HG03442 (cell line): ENCODE measurements around the gene MAP2K2.
A peak's percentile ranks its signal among the peaks of the same experiment; 100 is the strongest.

Experiments used
- ATAC-seq: cut with Tn5 transposase; IDR thresholded peaks from one replicate; pipeline ENCODE4 v1.9.1; 2021; ENCODE audit warnings: mild to moderate bottlenecking, moderate library complexity; ENCODE audit not compliant: unreplicated experiment

The MAP2K2 gene

DNA sequence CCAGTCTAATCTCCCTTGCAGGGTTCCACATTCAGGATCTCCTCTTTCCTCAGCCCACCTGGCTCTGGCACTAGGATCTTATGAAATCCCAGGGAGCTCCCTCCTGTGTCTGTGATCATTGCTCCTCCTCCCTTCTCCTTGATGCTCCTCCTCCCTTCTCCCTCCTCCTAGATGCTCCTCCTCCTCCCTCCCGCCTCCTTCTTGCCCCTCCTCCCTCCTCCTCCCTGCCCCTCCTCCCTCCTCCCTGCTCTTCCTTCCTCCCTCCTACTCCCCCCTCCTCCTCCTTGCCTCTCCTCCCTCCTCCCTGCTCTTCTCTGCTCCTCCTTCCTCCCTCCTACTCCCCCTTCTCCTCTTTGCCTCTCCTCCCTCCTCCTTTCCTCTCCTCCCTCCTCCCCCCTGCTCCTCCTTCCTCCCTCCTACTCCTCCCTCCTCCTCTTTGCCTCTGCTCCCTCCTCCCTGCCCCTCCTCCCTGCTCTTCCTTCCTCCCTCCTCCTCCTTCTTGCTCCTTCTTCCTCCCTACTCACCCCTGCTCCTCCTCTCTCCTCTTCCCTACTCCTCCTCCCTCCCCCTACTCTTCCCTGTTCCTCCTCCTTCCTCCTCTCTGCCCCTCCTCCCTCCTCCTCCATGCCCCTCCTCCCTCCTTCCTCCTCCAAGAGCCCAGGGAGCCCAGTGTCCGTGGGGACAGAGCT, 42.3 kb downstream of the MAP2K2 start:
- no peak for ATAC-seq

DNA sequence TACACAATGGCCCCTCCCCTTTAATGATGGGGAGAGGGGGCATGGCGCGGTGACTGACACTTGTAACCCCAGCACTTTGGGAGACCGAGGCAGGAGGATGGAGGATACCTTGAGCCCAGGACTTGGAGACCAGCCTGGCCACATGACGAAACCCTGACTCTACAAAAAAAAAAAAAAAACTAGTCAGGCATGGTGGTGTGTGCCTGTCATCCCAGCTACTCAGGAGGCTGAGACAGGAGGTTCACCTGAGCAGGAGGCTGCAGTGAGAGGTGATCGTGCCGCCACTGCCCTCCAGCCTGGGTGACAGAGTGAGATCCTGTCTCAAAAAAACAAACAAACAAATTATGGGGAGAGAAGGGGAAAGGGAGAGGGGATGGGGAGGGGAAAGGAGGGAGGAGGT, 43.4 kb downstream of the MAP2K2 start:
- ATAC-seq = no peak

DNA sequence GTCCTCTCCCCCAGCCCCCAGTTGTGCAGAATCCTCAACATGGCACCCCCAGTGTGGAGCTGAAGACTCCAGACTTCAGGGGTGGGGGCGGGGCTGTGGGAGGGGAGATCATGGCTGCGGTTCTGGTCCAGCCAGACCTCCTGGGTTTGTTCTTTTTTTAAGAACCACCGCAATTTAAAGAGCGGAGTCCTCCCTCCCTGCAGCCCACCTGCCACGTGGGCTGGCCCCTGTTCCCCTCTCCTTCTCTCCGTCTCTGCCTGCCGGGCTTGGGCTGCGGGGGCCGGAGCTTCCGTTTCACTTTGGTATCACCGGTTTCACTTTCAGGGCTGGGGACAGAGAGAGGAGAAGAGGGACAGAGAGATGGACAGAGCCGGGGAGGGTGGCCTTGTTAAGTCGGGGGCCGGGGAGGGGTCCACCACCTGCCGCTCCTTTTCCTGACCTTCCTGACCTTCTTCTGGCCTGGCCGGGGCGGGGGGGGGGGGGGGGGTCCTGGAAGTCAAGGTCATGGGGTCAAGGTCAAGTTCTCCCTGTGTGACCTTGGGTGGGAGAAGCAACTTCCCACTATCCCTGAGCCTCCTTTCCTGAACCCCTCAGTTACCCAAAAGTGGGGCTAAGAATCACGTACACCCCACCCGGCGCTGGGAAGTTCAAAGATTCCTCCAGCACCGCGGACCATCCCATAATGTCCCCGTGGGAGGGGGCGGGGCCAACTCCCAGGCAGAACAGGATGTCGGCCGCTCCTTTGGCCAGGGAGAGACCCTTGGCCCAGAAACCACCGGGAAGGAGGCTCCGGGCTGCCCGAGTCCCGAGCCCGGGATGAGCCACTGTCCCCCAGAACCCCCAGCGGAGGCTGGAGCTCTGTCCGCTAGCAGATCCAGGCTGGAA, 45.9 kb downstream of the MAP2K2 start:
- ATAC-seq = no peak

DNA sequence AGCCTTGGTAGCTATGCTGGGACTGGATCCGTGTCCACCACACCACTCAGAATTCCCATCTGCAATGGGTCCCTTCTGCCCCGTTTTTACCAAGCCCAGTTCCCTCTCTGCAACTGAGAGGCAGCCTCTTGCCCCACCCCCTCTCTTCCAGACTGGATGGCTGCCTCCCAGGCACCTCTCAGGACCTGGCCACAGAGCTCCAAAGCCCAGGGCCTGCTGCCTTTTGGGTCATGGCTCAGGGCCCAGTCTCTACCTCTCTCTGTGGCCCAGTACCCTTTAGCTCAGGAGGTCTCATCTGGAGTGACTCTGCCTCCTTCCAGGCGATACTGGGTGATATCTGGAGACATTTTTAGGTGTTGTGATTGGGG, 46.9 kb downstream of the MAP2K2 start:
- no peak for ATAC-seq

DNA sequence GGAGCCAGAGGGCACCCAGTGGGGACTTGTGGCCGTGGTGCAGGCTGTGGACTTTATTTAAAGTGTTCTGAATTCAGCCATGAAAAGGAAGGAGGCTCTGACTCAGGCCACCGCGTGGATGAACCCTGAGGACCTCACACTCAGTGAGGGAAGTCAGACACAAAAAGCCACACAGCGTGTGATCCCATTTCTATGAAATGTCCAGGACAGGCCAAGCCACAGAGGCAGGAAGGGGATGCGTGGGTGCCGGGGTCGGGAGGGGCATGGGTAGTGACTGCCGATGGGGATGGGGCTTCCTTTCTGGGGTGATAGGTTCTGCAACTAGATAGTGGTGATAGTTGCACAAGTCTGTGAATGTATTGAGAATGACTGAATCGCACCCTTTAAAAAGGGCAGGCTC, 48.5 kb downstream of the MAP2K2 start:
- ATAC-seq = no peak

DNA sequence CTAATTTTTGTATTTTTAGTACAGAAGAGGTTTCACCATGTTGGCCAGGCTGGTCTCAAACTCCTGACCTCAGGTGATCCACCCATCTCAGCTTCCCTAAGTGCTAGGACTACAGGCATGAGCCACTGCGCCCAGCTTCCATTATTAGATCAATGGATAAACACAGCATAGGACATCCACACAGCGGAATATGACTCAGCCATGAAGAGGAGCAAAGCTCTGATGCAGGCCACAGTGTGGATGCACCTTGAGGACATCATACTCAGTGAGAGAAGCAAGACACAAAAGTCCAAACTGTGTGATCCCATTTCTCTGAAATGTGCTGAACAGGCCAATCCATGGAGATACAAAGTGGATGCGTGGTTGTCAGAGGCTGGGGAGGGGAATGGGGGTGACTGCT, 52.3 kb downstream of the MAP2K2 start:
- ATAC-seq = no peak

DNA sequence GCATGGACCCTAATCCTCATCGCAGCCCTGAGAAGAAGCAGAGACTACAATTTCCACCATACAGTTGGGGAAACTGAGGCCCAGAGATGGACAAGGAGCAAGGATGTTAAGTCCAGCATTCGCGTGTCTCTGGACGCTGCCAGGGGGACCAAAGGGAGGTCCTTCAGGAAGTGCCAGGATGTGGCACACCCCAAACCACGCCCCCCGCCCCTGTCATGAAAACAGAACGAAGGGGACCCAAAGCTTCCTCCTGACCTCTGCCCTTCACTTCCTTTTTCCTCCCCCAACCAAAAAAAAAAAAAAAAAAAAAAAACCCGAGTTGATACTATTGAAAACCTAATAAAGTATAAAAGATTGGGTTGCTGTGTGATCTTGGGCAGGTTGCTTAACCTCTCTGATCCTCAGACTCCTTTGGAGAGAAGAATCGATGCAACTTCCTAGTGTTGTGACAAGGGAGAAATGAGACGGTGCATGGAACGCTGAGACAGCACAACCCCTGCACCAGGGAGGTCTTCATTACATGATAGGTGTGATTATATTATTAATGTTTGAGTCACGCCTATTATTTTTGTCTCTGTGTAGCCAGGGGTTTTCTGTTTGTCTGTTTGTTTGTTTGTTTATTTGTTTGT, 54.5 kb downstream of the MAP2K2 start:
- ATAC-seq = no peak

DNA sequence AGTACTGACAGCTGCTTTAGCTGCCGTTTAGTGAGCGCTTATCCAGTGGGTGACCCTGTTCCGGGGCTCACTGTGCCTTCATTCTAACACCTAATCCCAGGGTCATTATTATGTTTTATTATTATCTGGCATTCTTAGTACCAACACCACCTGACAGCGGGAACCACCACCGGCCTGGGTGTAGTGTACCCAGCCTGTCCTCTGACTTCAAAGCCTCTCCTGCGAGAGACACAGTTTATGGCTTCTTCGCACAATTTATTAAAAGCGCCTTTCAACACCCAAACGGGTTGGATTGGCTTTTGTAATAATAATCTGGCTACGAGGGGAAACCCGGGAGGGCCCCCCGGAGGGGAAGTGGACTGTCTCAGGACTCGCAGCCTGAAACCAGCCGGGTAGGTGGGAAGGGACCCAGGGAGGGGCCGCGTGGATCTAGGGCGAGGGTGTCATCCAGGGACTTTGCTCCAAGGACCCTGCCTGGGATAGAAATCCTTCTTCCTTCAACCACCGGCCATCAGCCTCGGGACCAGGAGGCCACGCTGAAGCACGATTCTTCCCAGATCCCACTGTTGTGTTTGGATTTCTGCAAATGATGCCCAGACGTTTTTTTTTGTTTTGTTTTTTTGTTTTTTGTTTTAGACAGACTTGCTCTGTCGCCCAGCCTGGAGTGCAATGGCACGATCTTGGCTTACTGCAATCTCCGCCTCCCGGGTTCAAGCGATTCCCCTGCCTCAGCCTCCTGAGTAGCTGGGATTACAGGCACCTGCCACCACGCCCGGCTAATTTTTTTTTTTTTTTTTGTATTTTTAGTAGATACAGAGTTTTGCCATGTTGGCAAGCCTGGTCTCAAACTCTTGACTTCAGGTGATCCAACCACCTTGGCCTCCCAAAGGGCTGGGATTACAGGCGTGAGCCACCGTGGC, 55.6 kb downstream of the MAP2K2 start:
- no peak for ATAC-seq

DNA sequence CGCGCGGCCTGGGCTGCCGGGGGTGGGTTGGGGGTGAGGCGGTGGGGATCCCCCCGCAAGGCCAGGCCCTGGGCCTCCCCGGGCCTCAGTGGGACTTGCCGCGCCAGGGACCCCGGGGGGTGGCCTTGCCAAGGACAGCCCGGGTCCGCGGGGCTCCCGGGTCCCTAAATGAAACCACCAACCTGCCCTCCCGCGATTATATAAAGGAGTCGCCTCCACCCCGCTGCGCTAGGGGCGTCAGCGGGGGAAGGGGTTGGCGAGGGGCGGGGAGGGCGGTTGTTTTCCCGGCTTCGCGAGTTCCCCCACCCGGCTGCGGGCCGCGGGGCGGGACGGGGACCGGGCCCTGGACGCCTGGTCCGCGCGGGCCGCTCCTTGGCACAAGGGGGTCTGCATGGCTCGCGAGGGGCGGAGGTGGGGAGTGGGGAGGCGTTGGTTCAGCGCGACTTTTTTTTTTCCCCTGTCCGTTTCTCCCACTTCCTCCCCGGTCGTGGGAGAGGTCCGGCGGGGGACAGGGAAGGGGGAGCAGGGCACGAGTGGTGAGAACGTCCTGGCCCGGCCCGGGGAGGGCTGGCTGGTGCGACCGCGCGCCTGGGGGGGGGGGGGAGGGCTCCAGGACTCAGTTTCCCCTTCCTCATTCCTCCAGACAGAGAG, 56.4 kb downstream of the MAP2K2 start:
- ATAC-seq = no peak

DNA sequence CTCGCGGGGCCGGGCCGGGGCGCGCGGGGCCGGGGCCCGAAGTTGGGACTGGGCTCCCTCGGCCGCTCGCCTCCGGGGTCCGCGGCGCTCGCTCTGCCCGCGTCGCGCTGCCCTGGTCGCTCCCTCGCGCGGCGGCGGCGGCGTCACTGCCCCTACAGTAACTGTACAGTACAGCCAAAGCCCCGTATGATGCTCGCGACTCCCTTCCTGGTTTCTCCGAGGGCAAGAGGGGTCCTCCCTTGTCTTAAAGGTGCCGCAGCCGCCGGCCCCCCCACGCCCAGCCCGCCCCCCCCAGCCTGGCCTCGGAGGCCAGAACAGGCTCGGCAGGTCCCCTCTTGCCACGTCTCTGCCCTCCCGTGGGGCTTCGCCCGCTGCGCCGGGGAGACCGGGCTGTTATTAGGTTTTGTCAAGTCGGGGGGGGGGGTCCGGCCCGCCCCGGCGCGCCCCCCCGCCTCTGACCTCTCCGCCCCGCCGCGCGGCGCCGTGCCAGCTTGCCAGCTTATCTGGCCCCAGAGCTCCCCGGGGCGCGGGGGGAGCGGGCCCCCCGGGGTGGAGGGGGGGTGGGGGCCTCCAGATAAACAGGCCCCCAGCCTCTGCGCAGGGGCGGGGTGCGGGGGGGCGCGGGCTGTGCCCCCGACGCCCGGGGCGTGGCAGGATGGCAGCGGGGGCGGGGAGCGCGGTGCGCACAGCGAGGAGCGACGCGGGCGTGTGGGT, 57.1 kb downstream of the MAP2K2 start, which contains the start of gene ZBTB7A:
TSS of gene ZBTB7A (minus strand) at position 218 of the 714 bp plus-strand sequence. CDS start 11,667 bp downstream, outside the sequence.
- no peak for ATAC-seq

DNA sequence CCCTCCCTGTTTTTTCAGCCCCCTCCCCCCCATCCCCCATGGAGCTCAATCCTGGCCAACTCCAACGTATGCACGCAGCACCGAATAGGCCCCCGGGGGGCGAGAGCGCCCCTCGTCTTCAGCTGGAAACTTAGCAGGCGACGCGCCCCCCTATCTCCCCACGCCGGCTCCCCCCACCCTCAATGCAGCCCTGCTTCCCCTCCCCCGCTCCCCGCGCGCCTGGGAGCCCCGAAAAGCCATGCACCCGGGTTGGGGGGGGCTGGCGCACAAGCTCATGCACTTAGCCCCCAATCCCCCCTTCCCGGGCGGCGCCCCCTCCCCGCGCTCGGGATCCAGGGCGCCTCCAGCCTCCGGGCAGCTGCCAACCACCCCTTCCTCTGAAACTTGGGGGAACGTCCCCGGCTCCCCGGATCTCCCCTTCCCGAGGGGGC, 57.7 kb downstream of the MAP2K2 start:
- ATAC-seq = no peak

DNA sequence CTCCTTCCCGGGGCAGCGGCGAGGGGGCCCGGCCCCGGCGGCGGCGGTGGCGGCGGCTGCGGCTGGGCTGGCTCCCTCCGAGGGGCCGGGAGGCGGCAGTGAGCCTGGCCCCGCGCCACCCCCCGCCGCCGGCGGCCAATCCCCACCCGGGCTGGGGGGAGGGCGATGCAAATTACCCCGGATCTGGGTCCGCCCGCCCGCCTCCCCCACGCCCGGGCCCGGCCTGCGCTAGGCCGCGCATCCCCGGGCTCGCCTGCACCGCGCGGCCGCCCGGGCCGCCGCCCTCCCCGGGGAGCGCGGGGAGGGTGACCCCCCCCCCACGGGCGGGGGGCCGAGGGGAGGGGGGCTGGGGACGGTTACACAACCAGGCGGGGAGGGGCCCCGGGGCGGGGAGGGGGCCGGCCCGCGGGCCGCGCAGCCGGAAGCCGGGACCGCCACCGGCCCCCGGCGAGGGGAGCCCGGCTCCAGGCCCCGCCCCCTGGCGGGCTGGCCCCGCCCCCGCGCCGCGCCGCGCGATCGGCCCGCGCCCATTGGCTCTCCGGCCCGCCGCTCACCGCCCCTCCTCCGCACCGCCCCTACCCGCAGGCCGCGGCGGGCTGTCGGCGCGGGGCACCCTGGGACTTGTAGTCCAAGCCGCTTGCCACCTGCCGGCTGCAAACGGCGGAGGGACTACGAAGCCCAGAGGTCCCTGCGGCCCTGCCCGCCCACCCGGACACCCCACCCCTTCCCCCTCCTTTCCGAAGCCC, 58.3 kb downstream of the MAP2K2 start:
- peak; percentile 71 for ATAC-seq

DNA sequence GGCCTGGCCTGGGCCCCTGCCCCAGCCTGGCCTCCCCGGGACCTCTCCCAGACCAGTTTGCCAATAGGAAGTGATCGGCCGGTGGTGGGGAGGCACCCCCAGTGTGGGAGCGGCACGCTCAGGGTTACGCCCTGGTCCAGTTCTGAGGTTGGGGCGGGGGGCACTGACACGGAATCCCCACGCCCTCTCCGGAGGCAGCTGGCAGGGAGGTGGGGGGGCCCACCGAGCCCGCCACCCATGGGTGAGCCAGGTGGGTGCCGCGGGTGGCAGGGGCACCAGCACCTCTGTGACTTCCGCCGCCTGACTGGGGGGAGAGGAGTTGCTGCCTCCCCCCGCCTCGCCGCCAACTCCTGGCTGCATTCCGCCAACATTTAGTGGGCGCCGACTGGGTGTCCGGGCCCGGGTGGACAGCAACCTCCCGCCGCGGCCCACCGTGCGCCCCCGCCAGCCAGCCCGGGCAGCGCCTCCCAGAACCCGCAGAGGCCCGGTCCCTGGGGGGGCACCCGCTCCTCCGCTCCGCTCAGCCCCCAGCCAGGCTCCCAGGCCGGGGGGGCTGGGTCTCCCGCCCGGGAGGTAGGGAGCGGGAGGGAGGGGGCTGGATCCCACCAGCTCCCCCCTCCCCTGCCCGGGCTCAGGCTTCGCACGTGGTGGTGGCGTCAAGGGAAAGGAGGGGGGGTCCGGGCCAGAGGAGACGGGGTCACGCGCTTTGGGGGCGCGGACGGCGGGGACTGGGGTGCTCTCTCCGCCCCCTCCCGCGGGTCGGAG, 59.2 kb downstream of the MAP2K2 start:
- peak; percentile 3 for ATAC-seq

DNA sequence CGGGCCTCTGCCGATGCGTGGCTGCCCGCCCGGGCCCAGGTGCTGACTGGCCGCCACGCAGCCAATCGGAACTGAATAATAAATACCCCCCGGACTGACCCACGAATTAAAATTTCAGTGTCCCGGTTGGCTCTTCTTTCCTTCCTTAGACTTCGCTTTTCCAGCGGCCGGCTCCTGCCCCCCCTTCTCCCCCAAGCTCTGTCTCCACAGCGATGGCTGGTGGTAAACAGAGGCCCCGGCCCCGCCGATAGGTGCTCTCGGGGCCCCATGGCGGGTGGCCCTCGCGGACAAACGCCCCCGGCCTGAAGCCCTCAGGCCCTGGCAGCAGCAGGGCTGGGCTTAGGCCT, 59.8 kb downstream of the MAP2K2 start:
- ATAC-seq = no peak

DNA sequence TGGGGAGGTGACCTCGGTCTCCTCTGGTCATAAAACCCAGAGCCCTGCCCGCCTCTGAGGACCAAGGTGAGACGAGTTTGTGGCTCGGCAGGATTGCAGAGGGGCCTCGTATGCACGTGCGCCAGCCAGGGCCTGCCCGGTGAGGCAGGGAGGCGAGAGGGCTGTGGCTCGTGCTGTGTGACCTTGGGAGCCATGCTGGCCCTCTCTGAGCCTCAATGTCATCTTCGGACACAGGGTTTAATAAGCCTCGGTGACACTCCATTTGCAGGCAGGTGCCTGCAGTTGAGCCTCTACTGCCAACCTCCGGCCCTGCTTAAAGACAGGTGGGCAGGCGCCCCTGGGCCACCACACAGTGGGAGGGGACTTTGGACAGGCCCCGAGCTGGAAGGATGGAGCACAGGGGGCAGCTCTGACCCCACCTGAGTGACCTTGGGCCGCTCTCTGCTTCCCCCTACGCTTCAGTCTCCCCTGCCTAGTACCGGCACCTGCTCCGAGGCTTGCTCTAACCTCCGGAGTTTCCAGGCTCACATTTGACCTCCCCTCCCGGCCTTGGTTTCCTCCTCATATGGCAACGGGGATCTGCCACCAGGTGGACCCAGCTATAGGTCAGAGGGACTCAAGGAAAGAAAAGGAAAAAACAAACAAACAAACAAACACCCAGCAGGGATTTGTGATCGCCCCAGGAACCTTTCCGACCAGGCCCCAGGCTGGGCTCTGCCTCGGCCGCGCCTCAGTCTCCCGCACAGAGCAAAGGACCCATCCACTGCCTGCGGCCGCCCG, 60.4 kb downstream of the MAP2K2 start:
- ATAC-seq = no peak

DNA sequence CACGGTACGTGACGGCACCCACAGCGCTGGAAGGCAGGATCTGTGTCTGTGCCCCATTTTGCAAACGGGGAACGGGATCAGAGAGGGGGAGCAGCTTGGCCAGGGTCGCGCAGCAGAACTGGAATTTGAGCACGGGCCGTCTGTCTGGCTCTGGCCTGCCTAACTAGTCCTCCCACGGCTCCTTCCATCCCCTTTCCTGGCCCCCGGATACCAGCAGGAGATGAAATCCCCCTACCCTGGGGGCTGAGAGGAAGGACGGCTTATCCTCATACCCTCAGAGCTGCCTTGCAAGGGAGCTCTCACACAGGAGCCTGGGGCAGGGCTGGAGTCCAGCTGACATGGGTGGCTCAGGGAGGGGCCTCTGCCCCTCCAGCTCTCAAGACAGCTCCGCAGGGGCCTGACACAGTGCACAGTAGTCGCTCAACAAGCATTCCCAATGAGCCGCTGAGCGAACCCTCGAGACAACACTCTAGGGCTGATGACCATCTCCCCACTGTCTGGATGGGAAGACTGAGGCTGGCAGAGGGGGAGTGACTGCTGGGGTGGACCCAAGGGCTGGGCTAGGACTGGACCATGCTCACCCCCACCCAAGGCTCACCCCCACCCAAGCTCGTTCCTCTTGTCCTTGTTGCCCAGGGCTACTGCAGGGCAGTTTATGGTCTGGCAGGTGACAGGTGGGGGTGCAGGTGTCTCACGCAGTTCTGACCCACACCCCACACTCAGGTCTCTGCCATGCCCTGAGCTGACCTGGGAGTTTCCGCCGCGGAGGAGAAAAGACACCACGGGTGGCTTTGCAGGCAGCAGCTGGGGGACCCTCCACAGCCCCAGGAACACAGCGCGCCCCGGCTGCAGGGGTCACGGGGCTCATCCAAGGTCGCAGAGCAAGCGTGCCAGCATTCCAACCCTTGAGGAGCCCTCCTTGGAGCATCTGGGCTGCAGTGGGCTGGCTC, 61.2 kb downstream of the MAP2K2 start:
- no peak for ATAC-seq
